Adrenal gland (tissue), 12 donors: ENCODE measurements around the gene CBFA2T3. TPM values are rescaled to one million over a fixed set of nuclear protein-coding genes. Genes with fewer than 3 reads are reported as not detected.

ENCODE experiments used
- DNase-seq, 7 donors: peaks; one replicate each; pipeline ENCODE4 v3.0.0-alpha.2; 2019 to 2020
- H3K27ac ChIP-seq, 5 donors: fragments of 200-600 bp; sonication (generic) in 4 of 5; 1 replicate in 3 of 5; 2 replicates in 2 of 5; pipeline versions ENCODE4 v1.5.1 to v1.8.0; 2016 to 2020; ENCODE audit warnings: mild to moderate bottlenecking in 1 of 5
- H3K27me3 ChIP-seq: fragments of 200-600 bp; 2 replicates; pipeline ENCODE4 v1.8.0; 2021
- H3K36me3 ChIP-seq, 2 donors: fragments of 200-600 bp; replicated peaks in 1 of 2; 1 replicate in 1 of 2; 2 replicates in 1 of 2; pipeline versions ENCODE4 v1.5.1 to v1.8.0; 2018 to 2022
- H3K4me1 ChIP-seq, 2 donors: fragments of 200-600 bp; replicated peaks in 1 of 2; 1 replicate in 1 of 2; 2 replicates in 1 of 2; pipeline versions ENCODE4 v1.5.1 to v1.8.0; 2018 to 2021
- H3K4me3 ChIP-seq, 4 donors: fragments of 200-600 bp; sonication (generic) in 3 of 4; one replicate each; pipeline ENCODE4 v1.5.1; 2016 to 2018
- H3K9me3 ChIP-seq, 3 donors: fragments of 200-600 bp; sonication (generic) in 1 of 3; replicated peaks in 1 of 3; 1 replicate in 2 of 3; 2 replicates in 1 of 3; pipeline versions ENCODE4 v1.5.1 to v1.8.0; 2016 to 2021
- CTCF ChIP-seq, 6 experiments: fragments of 450-650 bp in 4 of 6; fragments of 200-600 bp in 2 of 6; sonication (generic) in 1 of 6; IDR thresholded peaks; 1 replicate in 5 of 6; 2 replicates in 1 of 6; pipeline versions ENCODE4 v1.5.1 to v1.8.0; 2016 to 2021; ENCODE audit warnings: antibody characterized with exemption in 6 of 6, mild to moderate bottlenecking in 2 of 6, moderate library complexity in 1 of 6
- POLR2A ChIP-seq, 2 donors: fragments of 450-650 bp; IDR thresholded peaks; one replicate each; pipeline ENCODE4 v1.6.1; 2017; ENCODE audit warnings: antibody characterized with exemption in 2 of 2, mild to moderate bottlenecking in 2 of 2, moderate library complexity in 1 of 2
- WGBS, 4 donors: extraction: QIAGEN DNeasy Blood & Tissue Kit in 2 of 4; methylation state at CpG; one replicate each; pipeline versions ENCODE4 v1.1.5 to v1.1.7; 2013 to 2017; 5-methylcytosine and 5-hydroxymethylcytosine counted together
- intact Hi-C, 2 donors: fragments of 100-400 bp; cut with DNase I; formaldehyde crosslinking; loops; one replicate each; pipeline versions ENCODE4 v1.14.1 to v1.15.0; 2022 to 2023
- polyA plus RNA-seq, 3 donors: library from polyadenylated mRNA; stranded (reverse); fragments of 200-250 nt in 2 of 3; fragments of 350-450 nt in 1 of 3; fragmentation: Illumina TruSeq in 1 of 3; extraction: RNeasy Lipid Tissue Mini Kit (QIAGEN cat#74804) in 1 of 3; gene quantifications; one replicate each; pipeline ENCODE4 v1.2.3, GENCODE V29; 2013 to 2014
- total RNA-seq, 9 donors: library from RNA; depleted of rRNA in 4 of 9; stranded (reverse); fragments of >200 nt in 4 of 9; fragments of 120-200 nt in 1 of 9; fragmentation: NEBNext Ultra II Directional in 1 of 9; extraction: Animal tissue kit (Norgen Biotek cat#: 25700) in 1 of 9; gene quantifications; one replicate each; pipeline versions ENCODE4 v1.1.0 to v1.2.4, GENCODE V29; 2013 to 2023
- donor health status: healthy with polysubstance abuse.
- donor health status: Bipolar disorder and iron deficiency.
- donor health status: DM: yes; HTN: yes; CAD: no.
- donor health status: DM: no; HTN: no; CAD: no.
- donor health status: DM: no; HTN: no; CAD: no.
- donor health status: DM: yes; HTN: yes; CAD: no.

The CBFA2T3 gene
- total and polyA plus RNA-seq, 12 donors: 0.30 to 16.9 (median 2.2) TPM

GRCh38 chr16:88965826-88966480 lies 11.1 kb downstream of the CBFA2T3 start:
- TF ChIP-seq POLR2A (IDR thresholded peaks at IDR 0.05): no peak
- no peak for TF ChIP-seq CTCF (IDR thresholded peaks at IDR 0.05)
- no peak for DNase-seq
- Histone ChIP-seq H3K27me3 (peaks cover 19% of the 10 kb centered on the region), H3K4me1 (no peaks in the 10 kb centered on the region), H3K36me3 (no peaks in the 10 kb centered on the region), H3K9me3 (no peaks in the 10 kb centered on the region), H3K27ac (no peak overlapping the region), H3K4me3 (no peak overlapping the region)
- WGBS, 4 donors: 77 to 87% (median 86%) methylated on average over 6 to 19 of the region's 19 CpGs
- intact Hi-C loops: no loop called here

- WGBS, 4 donors: 75 to 79% (median 77%) methylated on average over 8 of the region's 8 CpGs
- TF ChIP-seq CTCF (IDR thresholded peaks at IDR 0.05) (no peak), POLR2A (IDR thresholded peaks at IDR 0.05) (no peak)
- DNase-seq: no peak
Observed at GRCh38 chr16:88965411-88965810, 11.6 kb downstream of the CBFA2T3 start.

GRCh38 chr16:88964636-88965035 lies 12.4 kb downstream of the CBFA2T3 start:
- H3K4me1 ChIP-seq: no peaks in the 10 kb centered on the region
- intact Hi-C loops: no loop called here
- TF ChIP-seq POLR2A (IDR thresholded peaks at IDR 0.05): no peak
- no peak for TF ChIP-seq CTCF (IDR thresholded peaks at IDR 0.05)
- H3K27me3 ChIP-seq: peaks cover 10% of the 10 kb centered on the region
- H3K36me3 ChIP-seq: no peaks in the 10 kb centered on the region
- no peak overlapping the region for H3K27ac ChIP-seq
- no peaks in the 10 kb centered on the region for H3K9me3 ChIP-seq
- DNase-seq: no peak
- no peak overlapping the region for H3K4me3 ChIP-seq

More at GRCh38 chr16:88965411-88965810, 11.6 kb downstream of the CBFA2T3 start:
- intact Hi-C loops: no loop called here
- Histone ChIP-seq H3K4me1 (no peaks in the 10 kb centered on the region), H3K27ac (no peak overlapping the region), H3K36me3 (no peaks in the 10 kb centered on the region), H3K27me3 (peaks cover 16% of the 10 kb centered on the region), H3K4me3 (no peak overlapping the region), H3K9me3 (no peaks in the 10 kb centered on the region)

- DNase-seq: no peak
- no peaks in the 10 kb centered on the region for H3K4me1 ChIP-seq
- 85 to 90% (median 88%) methylated on average over 13 to 20 of the region's 20 CpGs for WGBS, 4 donors
- H3K4me3 ChIP-seq: no peak overlapping the region
- intact Hi-C loops: no loop called here
- no peaks in the 10 kb centered on the region for H3K9me3 ChIP-seq
- H3K27me3 ChIP-seq: peaks cover 6% of the 10 kb centered on the region
- H3K36me3 ChIP-seq: no peaks in the 10 kb centered on the region
- no peak for TF ChIP-seq CTCF (IDR thresholded peaks at IDR 0.05)
- no peak for TF ChIP-seq POLR2A (IDR thresholded peaks at IDR 0.05)
- H3K27ac ChIP-seq: no peak overlapping the region
Observed at GRCh38 chr16:88963583-88963982, 13.4 kb downstream of the CBFA2T3 start.
